HCT116 (cell line): ENCODE results near the gene SPACDR. TPM values are rescaled to one million over a fixed set of nuclear protein-coding genes. Genes with fewer than 3 reads are reported as not detected.

Source experiments
- ATAC-seq: fragments of 200-7000 bp; cut with Tn5 transposase; 2 replicates; pipeline ENCODE4 v1.9.1; 2020; ENCODE audit warnings: mild to moderate bottlenecking, moderate library complexity
- BruUV-seq: library from RNA; stranded (reverse); fragments of 400-500 nt; replicated peaks from 2 replicates; lab custom pipeline; 2021; lab: Mats Ljungman, UMichigan
- CTCF ChIA-PET: fragments of 300-600 bp; sonication (Branson Sonifier 250); formaldehyde crosslinking; loops from one replicate; lab custom pipeline; 2021; ENCODE audit warnings: antibody characterized with exemption; lab: Charles Lee
- POLR2A ChIA-PET: fragments of 300-600, 350-600 bp; sonication (Branson Sonifier 250); formaldehyde crosslinking; loops from one replicate; lab custom pipeline; 2021; ENCODE audit warnings: antibody characterized with exemption; lab: Charles Lee
- RAD21 ChIA-PET, 2 experiments: fragments of 300-600 bp; sonication (Branson Sonifier 250); formaldehyde crosslinking; loops; one replicate each; lab custom pipeline; 2023; ENCODE audit warnings: low total read pairs in 2 of 2; ENCODE audit not compliant: uncharacterized antibody in 2 of 2, unreplicated experiment in 2 of 2, low non-redundant PET in 1 of 2; lab: Charles Lee
- DNase-seq: peaks from one replicate; pipeline ENCODE4 v3.0.0-alpha.2; 2010; ENCODE audit warnings: low read depth, low spot score
- H2AFZ ChIP-seq: fragments of 200-600 bp; shearing (Covaris generic), sonication (generic); 2 replicates; pipeline ENCODE4 v1.6.1; 2017; ENCODE audit warnings: low read depth, mixed run types, mixed read lengths, antibody characterized with exemption, low read length; ENCODE audit not compliant: poor library complexity, severe bottlenecking
- H3K27ac ChIP-seq: 2 replicates; pipeline ENCODE4 v1.5.1; 2012; ENCODE audit warnings: low read depth, low read length
- H3K27me3 ChIP-seq: fragments of 200-600 bp; sonication (generic); 2 replicates; pipeline ENCODE4 v1.6.1; 2016; ENCODE audit warnings: mixed run types, low read length, mixed read lengths; ENCODE audit not compliant: insufficient read depth
- H3K36me3 ChIP-seq, 2 experiments: fragments of 200-500 bp in 1 of 2; fragments of 200-600 bp in 1 of 2; sonication (Bioruptor generic) in 1 of 2; sonication (generic) in 1 of 2; 2 replicates each; pipeline versions ENCODE4 v1.5.1 to v1.6.1; 2014 to 2016; ENCODE audit warnings: low read length in 2 of 2, inconsistent platforms in 1 of 2, mixed read lengths in 1 of 2, mixed run types in 1 of 2; ENCODE audit not compliant: insufficient read depth in 2 of 2, control insufficient read depth in 1 of 2
- H3K4me1 ChIP-seq, 2 experiments: fragments of 200-600 bp in 1 of 2; sonication (generic) in 1 of 2; 2 replicates each; pipeline versions ENCODE4 v1.5.1 to v1.6.1; 2012 to 2017; ENCODE audit warnings: low read length in 2 of 2, inconsistent platforms in 1 of 2, mild to moderate bottlenecking in 1 of 2, mixed read lengths in 1 of 2, mixed run types in 1 of 2, moderate library complexity in 1 of 2; ENCODE audit not compliant: insufficient read depth in 2 of 2, control insufficient read depth in 1 of 2
- H3K4me2 ChIP-seq: fragments of 200-600 bp; sonication (generic); 2 replicates; pipeline ENCODE4 v1.6.1; 2017; ENCODE audit warnings: mixed run types, low read length, mixed read lengths
- H3K4me3 ChIP-seq, 2 experiments: fragments of 200-600 bp in 1 of 2; sonication (generic) in 1 of 2; replicated peaks in 1 of 2; 2 replicates each; pipeline ENCODE4 v1.5.1; 2011 to 2016; ENCODE audit warnings: low read length in 2 of 2, control low read depth in 1 of 2, low read depth in 1 of 2, mild to moderate bottlenecking in 1 of 2, mixed read lengths in 1 of 2, mixed run types in 1 of 2
- H3K79me2 ChIP-seq: fragments of 200-600 bp; sonication (generic); 2 replicates; pipeline ENCODE4 v1.6.1; 2017; ENCODE audit warnings: mild to moderate bottlenecking, mixed run types, low read length, moderate library complexity, mixed read lengths; ENCODE audit not compliant: insufficient read depth
- H3K9ac ChIP-seq: fragments of 200-600 bp; sonication (generic); 2 replicates; pipeline ENCODE4 v1.6.1; 2016; ENCODE audit warnings: low read length, mixed read lengths
- H3K9me2 ChIP-seq: fragments of 200-600 bp; sonication (generic), shearing (Covaris generic); 2 replicates; pipeline ENCODE4 v1.6.1; 2017; ENCODE audit warnings: mixed run types, mild to moderate bottlenecking, moderate library complexity; ENCODE audit not compliant: insufficient read depth
- H3K9me3 ChIP-seq, 2 experiments: fragments of 200-500 bp in 1 of 2; fragments of 200-600 bp in 1 of 2; sonication (Bioruptor generic) in 1 of 2; sonication (generic) in 1 of 2; 2 replicates each; pipeline ENCODE4 v1.6.1; 2014 to 2017; ENCODE audit warnings: low read length in 2 of 2, mixed read lengths in 2 of 2, inconsistent platforms in 1 of 2, low read depth in 1 of 2, mild to moderate bottlenecking in 1 of 2, mixed run types in 1 of 2, moderate library complexity in 1 of 2; ENCODE audit not compliant: control insufficient read depth in 1 of 2, insufficient read depth in 1 of 2
- H4K20me1 ChIP-seq: fragments of 200-600 bp; sonication (generic), shearing (Covaris generic); 2 replicates; pipeline ENCODE4 v1.6.1; 2017; ENCODE audit warnings: mixed run types, mild to moderate bottlenecking, moderate library complexity; ENCODE audit not compliant: insufficient read depth
- ATF3 ChIP-seq: IDR thresholded peaks from 2 replicates; pipeline ENCODE4 v1.6.1; 2012
- CEBPB ChIP-seq: IDR thresholded peaks from 2 replicates; pipeline ENCODE4 v1.6.1; 2012; ENCODE audit warnings: low read depth
- CTCF ChIP-seq, 3 experiments: fragments of 200-600 bp in 1 of 3; sonication (generic) in 1 of 3; IDR thresholded peaks in 2 of 3; conservative IDR thresholded peaks in 1 of 3; 2 replicates each; pipeline ENCODE4 v1.5.1; 2012 to 2017; ENCODE audit warnings: low read depth in 2 of 3, low read length in 2 of 3, antibody characterized with exemption in 1 of 3, borderline replicate concordance in 1 of 3, control low read depth in 1 of 3, mild to moderate bottlenecking in 1 of 3, mixed read lengths in 1 of 3, mixed run types in 1 of 3, moderate library complexity in 1 of 3; ENCODE audit not compliant: insufficient read depth in 1 of 3
- EGR1 ChIP-seq: IDR thresholded peaks from 2 replicates; pipeline ENCODE4 v1.6.1; 2012; ENCODE audit warnings: low read depth
- EZH2 ChIP-seq: fragments of 200-600 bp; sonication (generic); IDR thresholded peaks from 2 replicates; pipeline ENCODE4 v1.6.1; 2017; ENCODE audit warnings: antibody characterized with exemption, mixed run types
- EZH2phosphoT487 ChIP-seq: fragments of 200-600 bp; IDR thresholded peaks from 2 replicates; pipeline ENCODE4 v1.6.1; 2018; ENCODE audit warnings: antibody characterized with exemption, borderline replicate concordance
- POLR2AphosphoS5 ChIP-seq: IDR thresholded peaks from 2 replicates; pipeline ENCODE4 v1.6.1; 2011; ENCODE audit warnings: mild to moderate bottlenecking, low read depth, low read length, moderate library complexity
- SIN3A ChIP-seq: IDR thresholded peaks from 2 replicates; pipeline ENCODE4 v1.6.1; 2012; ENCODE audit warnings: low read depth
- SP1 ChIP-seq: IDR thresholded peaks from 2 replicates; pipeline ENCODE4 v1.6.1; 2012; ENCODE audit warnings: low read depth
- SRF ChIP-seq: IDR thresholded peaks from 2 replicates; pipeline ENCODE4 v1.6.1; 2012; ENCODE audit warnings: low read depth
- TCF7L2 ChIP-seq: IDR thresholded peaks from 2 replicates; pipeline ENCODE4 v1.7.0; 2011; ENCODE audit warnings: borderline replicate concordance, inconsistent platforms; ENCODE audit not compliant: insufficient read depth, insufficient read length; ENCODE audit errors: extremely low read depth
- YY1 ChIP-seq: IDR thresholded peaks from 2 replicates; pipeline ENCODE4 v1.6.1; 2011; ENCODE audit warnings: low read length, low read depth, moderate library complexity, mild to moderate bottlenecking; ENCODE audit not compliant: insufficient replicate concordance; ENCODE audit errors: extremely low read depth
- ZFX ChIP-seq: fragments of 450-650 bp; IDR thresholded peaks from 2 replicates; pipeline ENCODE4 v1.6.1; 2017
- ZNF274 ChIP-seq: fragments of 200-500 bp; sonication (Bioruptor generic); IDR thresholded peaks from 2 replicates; pipeline ENCODE4 v1.6.1; 2014; ENCODE audit warnings: mild to moderate bottlenecking, low read depth, low read length, inconsistent platforms
- intact Hi-C: fragments of 100-400 bp; cut with micrococcal nuclease; formaldehyde crosslinking; loops from 2 replicates; pipeline ENCODE4 v1.10.0; 2022
- total RNA-seq: library from RNA; stranded (reverse); gene quantifications from one replicate; pipeline ENCODE4 v1.2.1, GENCODE V29; 2021; ENCODE audit not compliant: unreplicated experiment
- TF ChIP-seq, protein P1 (sequence below): IDR thresholded peaks from 2 replicates; pipeline ENCODE4 v1.6.1; 2012
- TF ChIP-seq, protein P2 (sequence below): IDR thresholded peaks from 2 replicates; pipeline ENCODE4 v1.6.1; 2011; ENCODE audit warnings: mild to moderate bottlenecking, low read length, moderate library complexity; ENCODE audit not compliant: insufficient replicate concordance; ENCODE audit errors: extremely low read depth
- TF ChIP-seq, protein P3 (sequence below): IDR thresholded peaks from 2 replicates; pipeline ENCODE4 v1.6.1; 2012; ENCODE audit warnings: low read depth

SPACDR gene
- total RNA-seq, 1 experiment from 2014 or later, result 1.7 TPM

- no TSS peak for BruUV-seq
- no peaks in the 10 kb centered on the region for H4K20me1 ChIP-seq
- DNase-seq, result no peak
- CTCF ChIA-PET, result interaction anchor here (1.3 kb wide), 1 partner anchor 7 kb away, joined by 7 read pairs; no protein-coding TSS in a partner anchor
- H2AFZ ChIP-seq, result no peak overlapping the region
- no peak overlapping the region for H3K4me3 ChIP-seq
- H3K27me3 ChIP-seq, result peaks cover 2% of the 10 kb centered on the region; the same call in 1 of the 2 replicates
- no peaks in the 10 kb centered on the region for H3K9me3 ChIP-seq
- H3K4me1 ChIP-seq, result no peaks in the 10 kb centered on the region
- H3K27ac ChIP-seq, result no peak overlapping the region
- no peak for TF ChIP-seq CEBPB
- no peak for TF ChIP-seq SP1
- TF ChIP-seq CTCF (IDR thresholded peaks at IDR 0.05 in 2 of 3, conservative IDR thresholded peaks at IDR 0.05 in 1 of 3; ENCODE audit: borderline replicate concordance in 1 of 3, insufficient read depth in 1 of 3, low read depth in 2 of 3, low read length in 2 of 3), result no peak
- no peak for TF ChIP-seq YY1
- TF ChIP-seq ZNF274, result no peak
- no peak for TF ChIP-seq ATF3
- TF ChIP-seq, protein P1, sequence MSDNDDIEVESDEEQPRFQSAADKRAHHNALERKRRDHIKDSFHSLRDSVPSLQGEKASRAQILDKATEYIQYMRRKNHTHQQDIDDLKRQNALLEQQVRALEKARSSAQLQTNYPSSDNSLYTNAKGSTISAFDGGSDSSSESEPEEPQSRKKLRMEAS, result no peak
- TF ChIP-seq POLR2AphosphoS5, result no peak
- TF ChIP-seq TCF7L2, result no peak
- no peak for TF ChIP-seq EZH2phosphoT487
- TF ChIP-seq EGR1, result no peak
- TF ChIP-seq, protein P2, sequence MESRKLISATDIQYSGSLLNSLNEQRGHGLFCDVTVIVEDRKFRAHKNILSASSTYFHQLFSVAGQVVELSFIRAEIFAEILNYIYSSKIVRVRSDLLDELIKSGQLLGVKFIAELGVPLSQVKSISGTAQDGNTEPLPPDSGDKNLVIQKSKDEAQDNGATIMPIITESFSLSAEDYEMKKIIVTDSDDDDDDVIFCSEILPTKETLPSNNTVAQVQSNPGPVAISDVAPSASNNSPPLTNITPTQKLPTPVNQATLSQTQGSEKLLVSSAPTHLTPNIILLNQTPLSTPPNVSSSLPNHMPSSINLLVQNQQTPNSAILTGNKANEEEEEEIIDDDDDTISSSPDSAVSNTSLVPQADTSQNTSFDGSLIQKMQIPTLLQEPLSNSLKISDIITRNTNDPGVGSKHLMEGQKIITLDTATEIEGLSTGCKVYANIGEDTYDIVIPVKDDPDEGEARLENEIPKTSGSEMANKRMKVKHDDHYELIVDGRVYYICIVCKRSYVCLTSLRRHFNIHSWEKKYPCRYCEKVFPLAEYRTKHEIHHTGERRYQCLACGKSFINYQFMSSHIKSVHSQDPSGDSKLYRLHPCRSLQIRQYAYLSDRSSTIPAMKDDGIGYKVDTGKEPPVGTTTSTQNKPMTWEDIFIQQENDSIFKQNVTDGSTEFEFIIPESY, result no peak
- no peak for TF ChIP-seq SIN3A
- TF ChIP-seq SRF, result no peak
- TF ChIP-seq EZH2, result no peak
- TF ChIP-seq, protein P3, sequence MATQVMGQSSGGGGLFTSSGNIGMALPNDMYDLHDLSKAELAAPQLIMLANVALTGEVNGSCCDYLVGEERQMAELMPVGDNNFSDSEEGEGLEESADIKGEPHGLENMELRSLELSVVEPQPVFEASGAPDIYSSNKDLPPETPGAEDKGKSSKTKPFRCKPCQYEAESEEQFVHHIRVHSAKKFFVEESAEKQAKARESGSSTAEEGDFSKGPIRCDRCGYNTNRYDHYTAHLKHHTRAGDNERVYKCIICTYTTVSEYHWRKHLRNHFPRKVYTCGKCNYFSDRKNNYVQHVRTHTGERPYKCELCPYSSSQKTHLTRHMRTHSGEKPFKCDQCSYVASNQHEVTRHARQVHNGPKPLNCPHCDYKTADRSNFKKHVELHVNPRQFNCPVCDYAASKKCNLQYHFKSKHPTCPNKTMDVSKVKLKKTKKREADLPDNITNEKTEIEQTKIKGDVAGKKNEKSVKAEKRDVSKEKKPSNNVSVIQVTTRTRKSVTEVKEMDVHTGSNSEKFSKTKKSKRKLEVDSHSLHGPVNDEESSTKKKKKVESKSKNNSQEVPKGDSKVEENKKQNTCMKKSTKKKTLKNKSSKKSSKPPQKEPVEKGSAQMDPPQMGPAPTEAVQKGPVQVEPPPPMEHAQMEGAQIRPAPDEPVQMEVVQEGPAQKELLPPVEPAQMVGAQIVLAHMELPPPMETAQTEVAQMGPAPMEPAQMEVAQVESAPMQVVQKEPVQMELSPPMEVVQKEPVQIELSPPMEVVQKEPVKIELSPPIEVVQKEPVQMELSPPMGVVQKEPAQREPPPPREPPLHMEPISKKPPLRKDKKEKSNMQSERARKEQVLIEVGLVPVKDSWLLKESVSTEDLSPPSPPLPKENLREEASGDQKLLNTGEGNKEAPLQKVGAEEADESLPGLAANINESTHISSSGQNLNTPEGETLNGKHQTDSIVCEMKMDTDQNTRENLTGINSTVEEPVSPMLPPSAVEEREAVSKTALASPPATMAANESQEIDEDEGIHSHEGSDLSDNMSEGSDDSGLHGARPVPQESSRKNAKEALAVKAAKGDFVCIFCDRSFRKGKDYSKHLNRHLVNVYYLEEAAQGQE, result no peak
- TF ChIP-seq ZFX, result no peak
- no peaks in the 10 kb centered on the region for H3K79me2 ChIP-seq
- POLR2A ChIA-PET, result no interaction called here
- RAD21 ChIA-PET, result no interaction called here
- H3K9me2 ChIP-seq, result no peaks in the 10 kb centered on the region
- H3K36me3 ChIP-seq, result no peaks in the 10 kb centered on the region
- H3K9ac ChIP-seq, result no peak overlapping the region
- no peak for ATAC-seq
- H3K4me2 ChIP-seq, result no peak overlapping the region
- intact Hi-C loops, result no loop called here
Measured at GRCh38 chr7:100415448-100415847, 48.6 kb downstream of the SPACDR start.
